IPS DF 6.9 (cell line): Measurements from ENCODE around the gene LTB4R.

Source experiments
- DNase-seq: peaks from one replicate; pipeline ENCODE4 v3.0.0-alpha.2; 2013; ENCODE audit warnings: low read depth, low spot score
- H3K27ac ChIP-seq: one replicate; pipeline ENCODE4 v1.5.1; 2013; ENCODE audit warnings: low read length, control low read depth
- H3K27me3 ChIP-seq: 2 replicates; pipeline ENCODE4 v1.6.1; 2013; ENCODE audit warnings: mild to moderate bottlenecking, low read length; ENCODE audit not compliant: control insufficient read depth, insufficient read depth
- H3K36me3 ChIP-seq: 2 replicates; pipeline ENCODE4 v1.6.1; 2013; ENCODE audit warnings: low read length; ENCODE audit not compliant: control insufficient read depth, insufficient read depth
- H3K4me1 ChIP-seq: 2 replicates; pipeline ENCODE4 v1.6.1; 2013; ENCODE audit warnings: low read length; ENCODE audit not compliant: control insufficient read depth, insufficient read depth
- H3K4me3 ChIP-seq: 2 replicates; pipeline ENCODE4 v1.5.1; 2013; ENCODE audit warnings: mild to moderate bottlenecking, low read length
- H3K9me3 ChIP-seq: 2 replicates; pipeline ENCODE4 v1.6.1; 2013; ENCODE audit warnings: low read length, inconsistent platforms; ENCODE audit not compliant: control insufficient read depth, insufficient read depth
- WGBS: extraction: QIAGEN DNeasy Blood & Tissue Kit; methylation state at CpG from one replicate; pipeline ENCODE4 v1.1.7; 2013; ENCODE audit warnings: mixed read lengths, missing lambda C conversion rate; ENCODE audit not compliant: insufficient read length, insufficient coverage; 5-methylcytosine and 5-hydroxymethylcytosine counted together

Gene LTB4R

GRCh38 chr14:24362241-24362960, 51.1 kb downstream of the LTB4R start:
- no peaks in the 10 kb centered on the region for H3K9me3 ChIP-seq
- no peaks in the 10 kb centered on the region for H3K36me3 ChIP-seq
- H3K27me3 ChIP-seq = no peaks in the 10 kb centered on the region
- H3K4me1 ChIP-seq = peaks cover 2% of the 10 kb centered on the region; the same call in 1 of the 2 replicates
- no peak overlapping the region for H3K27ac ChIP-seq
- WGBS = no CpG with 5 or more reads among the region's 2 CpGs
- no peak for DNase-seq
- H3K4me3 ChIP-seq = no peak overlapping the region

DNA sequence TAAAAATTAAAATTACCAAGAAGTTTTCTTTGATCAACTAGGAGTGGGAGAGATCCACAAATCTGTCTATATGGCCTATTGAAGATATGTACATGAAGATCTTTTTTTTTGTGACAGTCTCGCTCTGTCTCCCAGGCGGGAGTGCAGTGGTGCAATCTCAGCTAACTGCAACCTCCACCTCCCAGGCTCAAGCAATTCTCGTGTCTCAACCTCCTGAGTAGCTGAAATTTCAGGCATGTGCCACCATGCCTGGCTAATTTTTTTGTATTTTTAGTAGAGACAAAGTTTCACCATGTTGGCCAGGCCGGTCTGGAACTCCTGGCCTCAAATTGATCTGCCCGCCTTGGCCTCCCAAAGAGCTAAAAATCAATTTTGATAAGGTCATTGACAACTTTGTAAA, 52.1 kb downstream of the LTB4R start:
- WGBS = no CpG with 5 or more reads among the region's 5 CpGs

GRCh38 chr14:24364841-24365240, 53.5 kb downstream of the LTB4R start:
- no peak overlapping the region for H3K27ac ChIP-seq
- no peak for DNase-seq
- H3K4me1 ChIP-seq = peaks cover 2% of the 10 kb centered on the region; the same call in 1 of the 2 replicates
- no peak overlapping the region for H3K4me3 ChIP-seq
- no CpG with 5 or more reads among the region's 1 CpG for WGBS
- no peaks in the 10 kb centered on the region for H3K27me3 ChIP-seq
- no peaks in the 10 kb centered on the region for H3K9me3 ChIP-seq
- H3K36me3 ChIP-seq = no peaks in the 10 kb centered on the region

More for the DNA sequence above, 52.1 kb downstream of the LTB4R start:
- Histone ChIP-seq H3K9me3 (no peaks in the 10 kb centered on the region), H3K27me3 (no peaks in the 10 kb centered on the region), H3K4me3 (no peak overlapping the region), H3K27ac (no peak overlapping the region), H3K36me3 (no peaks in the 10 kb centered on the region), H3K4me1 (peaks cover 2% of the 10 kb centered on the region; the same call in 1 of the 2 replicates)
- DNase-seq = no peak

DNA sequence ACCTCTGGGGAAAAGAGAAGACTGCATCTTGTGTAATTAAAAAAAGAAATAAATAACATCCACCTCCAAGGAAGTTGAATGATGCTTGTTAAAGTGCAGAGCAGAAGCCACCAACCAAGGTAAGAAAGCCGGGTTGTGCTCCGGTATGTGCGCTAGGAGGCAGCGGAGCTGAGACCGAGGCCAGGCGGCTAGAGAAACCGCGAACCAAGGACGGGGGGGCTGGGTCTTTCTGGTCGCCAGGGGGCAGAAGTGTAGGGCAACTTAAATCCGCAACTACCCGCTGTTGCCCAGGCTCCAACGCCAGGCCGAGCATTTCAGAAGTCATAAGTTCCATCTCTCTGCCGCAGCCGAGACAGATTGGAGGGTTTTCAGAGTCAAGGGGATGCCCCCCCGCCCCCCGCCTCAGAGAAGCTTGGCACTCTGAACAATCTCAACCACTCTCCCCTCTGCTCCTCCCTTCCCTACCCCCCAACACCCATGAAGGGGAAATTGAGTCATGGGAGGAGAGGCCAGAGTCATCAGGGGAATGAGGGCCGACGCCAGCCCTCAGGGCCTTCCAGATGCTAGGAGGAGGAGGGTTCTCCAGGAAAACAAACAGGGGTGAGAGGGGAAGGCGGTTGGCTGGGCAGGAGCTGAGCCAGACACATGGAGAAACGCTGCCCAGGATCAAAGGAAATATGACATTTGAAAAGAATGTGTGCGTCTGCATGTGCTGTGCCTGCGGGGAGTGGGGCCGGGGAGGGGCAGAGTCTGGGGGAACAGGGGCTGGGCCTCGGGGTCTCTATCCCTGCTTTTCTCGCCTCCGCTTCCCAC, 54.5 kb downstream of the LTB4R start:
- H3K4me1 ChIP-seq = peaks cover 2% of the 10 kb centered on the region; the same call in 1 of the 2 replicates
- no peaks in the 10 kb centered on the region for H3K36me3 ChIP-seq
- no peaks in the 10 kb centered on the region for H3K9me3 ChIP-seq
- WGBS = no CpG with 5 or more reads among the region's 28 CpGs
- H3K27me3 ChIP-seq = no peaks in the 10 kb centered on the region
- H3K27ac ChIP-seq = no peak overlapping the region
- peak overlapping the region; percentile 14; the same call in 1 of the 2 replicates for H3K4me3 ChIP-seq
- DNase-seq = peak; percentile 71

DNA sequence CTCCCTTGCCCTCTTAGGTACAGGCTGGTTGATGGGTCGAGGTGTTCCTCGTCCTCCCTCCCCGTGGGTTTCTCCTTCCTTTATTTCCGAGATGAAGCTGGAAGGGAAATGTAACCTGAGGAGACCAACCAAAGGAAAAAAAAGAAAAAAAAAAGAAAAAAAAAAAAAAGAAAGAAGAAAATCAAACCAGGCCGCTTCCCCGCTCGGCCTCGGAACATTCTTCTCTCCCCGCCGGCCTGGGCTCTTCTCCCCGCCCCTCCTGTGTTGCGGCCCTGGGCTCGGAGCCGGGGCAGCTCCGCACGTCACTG, 55.1 kb downstream of the LTB4R start:
- WGBS = no CpG with 5 or more reads among the region's 16 CpGs
- DNase-seq = no peak
- Histone ChIP-seq H3K27ac (no peak overlapping the region), H3K27me3 (no peaks in the 10 kb centered on the region), H3K36me3 (no peaks in the 10 kb centered on the region), H3K4me3 (peak overlapping the region; percentile 31; the same call in 1 of the 2 replicates), H3K4me1 (peaks cover 2% of the 10 kb centered on the region; the same call in 1 of the 2 replicates), H3K9me3 (no peaks in the 10 kb centered on the region)

DNA sequence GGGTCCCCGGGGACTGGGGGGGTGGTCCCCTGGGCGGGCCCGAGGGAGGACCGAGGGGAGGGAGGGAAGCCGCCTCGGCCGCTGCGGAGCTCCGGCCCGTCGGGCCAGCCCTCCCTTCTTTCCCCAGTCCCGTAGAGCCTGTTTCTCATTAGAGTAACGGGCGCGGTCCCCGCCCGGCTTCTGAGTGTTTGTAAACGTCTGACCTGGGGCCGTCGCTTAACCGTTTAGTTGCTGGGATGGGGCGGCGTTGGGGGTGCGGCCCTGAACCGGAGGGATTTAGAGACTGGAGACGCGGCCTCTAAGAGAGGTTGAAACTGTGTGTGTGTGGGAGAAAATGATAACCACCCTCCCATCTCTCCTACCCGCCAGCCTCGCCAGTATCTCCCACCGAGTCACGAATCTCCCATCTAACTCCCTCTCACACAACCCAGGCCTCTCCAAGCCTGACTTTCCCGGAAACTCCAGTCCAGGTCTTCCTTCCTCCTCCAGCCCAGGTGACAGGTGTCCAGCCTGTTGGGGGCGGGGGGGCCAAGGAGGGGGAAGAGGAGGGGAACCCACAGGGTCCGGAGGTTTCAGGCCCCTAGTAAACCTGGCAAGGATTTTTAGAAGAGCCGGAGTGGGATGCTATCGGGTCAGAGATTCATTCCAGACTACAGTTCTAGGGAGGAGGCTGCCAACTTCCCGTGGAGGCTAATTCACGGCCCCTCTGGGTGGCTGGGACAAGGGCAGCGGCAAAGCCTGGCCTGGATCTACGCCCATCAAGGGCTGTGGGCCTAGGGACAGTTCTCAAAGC, 55.6 kb downstream of the LTB4R start:
- H3K27me3 ChIP-seq = no peaks in the 10 kb centered on the region
- H3K9me3 ChIP-seq = no peaks in the 10 kb centered on the region
- no CpG with 5 or more reads among the region's 40 CpGs for WGBS
- no peaks in the 10 kb centered on the region for H3K36me3 ChIP-seq
- peak overlapping the region; percentile 69 for H3K27ac ChIP-seq
- DNase-seq = peak; percentile 81
- H3K4me1 ChIP-seq = peaks cover 2% of the 10 kb centered on the region; the same call in 1 of the 2 replicates
- peak overlapping the region; percentile 31; the same call in 1 of the 2 replicates for H3K4me3 ChIP-seq
